ENCODE measurements around the gene EPS8L3. TPM values are rescaled to one million over a fixed set of nuclear protein-coding genes. Genes with fewer than 3 reads are reported as not detected.

Gene EPS8L3
- total RNA-seq, 4 donors from 2014 or later = not detected

GRCh38 chr1:109773203-109773899 lies 9.6 kb upstream of the EPS8L3 start:
- no peaks in the 10 kb centered on the region for H3K36me3 ChIP-seq
- H3K4me3 ChIP-seq = no peak overlapping the region
- peaks cover 9% of the 10 kb centered on the region for H3K4me1 ChIP-seq
- DNase-seq (ENCODE audit: low spot score in 2 of 2) = peak; percentile 89 to 93
- WGBS = 44% methylated on average over 17 of the region's 17 CpGs
- no peaks in the 10 kb centered on the region for H3K27me3 ChIP-seq
- TF ChIP-seq EP300 (IDR thresholded peaks at IDR 0.05) = no peak
- peak; percentile 80 to 83 for TF ChIP-seq CTCF (IDR thresholded peaks at IDR 0.05)
- peak in 1 of 3 donors; percentile 25 for TF ChIP-seq POLR2AphosphoS5 (IDR thresholded peaks at IDR 0.05)
- TF ChIP-seq POLR2A (IDR thresholded peaks at IDR 0.05) = no peak
- H3K27ac ChIP-seq = no peak overlapping the region
- no peaks in the 10 kb centered on the region for H3K9me3 ChIP-seq

GRCh38 chr1:109772658-109773202 lies 9.0 kb upstream of the EPS8L3 start:
- Histone ChIP-seq H3K27me3 (no peaks in the 10 kb centered on the region), H3K9me3 (no peaks in the 10 kb centered on the region), H3K36me3 (no peaks in the 10 kb centered on the region), H3K4me3 (no peak overlapping the region), H3K27ac (no peak overlapping the region), H3K4me1 (peaks cover 9% of the 10 kb centered on the region)
- 94% methylated on average over 3 of the region's 6 CpGs for WGBS
- peak in 1 of 2 donors; percentile 59 for DNase-seq (ENCODE audit: low spot score in 2 of 2)
- TF ChIP-seq POLR2AphosphoS5 (IDR thresholded peaks at IDR 0.05) = no peak
- no peak for TF ChIP-seq CTCF (IDR thresholded peaks at IDR 0.05)
- TF ChIP-seq POLR2A (IDR thresholded peaks at IDR 0.05) = no peak
- TF ChIP-seq EP300 (IDR thresholded peaks at IDR 0.05) = no peak

- peaks cover 6% of the 10 kb centered on the region for H3K4me1 ChIP-seq
- no peaks in the 10 kb centered on the region for H3K9me3 ChIP-seq
- 78% methylated on average over 10 of the region's 10 CpGs for WGBS
- no peaks in the 10 kb centered on the region for H3K36me3 ChIP-seq
- no peak overlapping the region for H3K4me3 ChIP-seq
- H3K27ac ChIP-seq = no peak overlapping the region
- TF ChIP-seq POLR2AphosphoS5 (IDR thresholded peaks at IDR 0.05) (no peak), EP300 (IDR thresholded peaks at IDR 0.05) (no peak), CTCF (IDR thresholded peaks at IDR 0.05) (no peak), POLR2A (IDR thresholded peaks at IDR 0.05) (no peak)
- H3K27me3 ChIP-seq = no peaks in the 10 kb centered on the region
- peak; percentile 55 to 56 for DNase-seq (ENCODE audit: low spot score in 2 of 2)
These were observed 8.3 kb upstream of the EPS8L3 start for GRCh38 chr1:109771712-109772657.

GRCh38 chr1:109770331-109771095 lies 6.8 kb upstream of the EPS8L3 start:
- WGBS = 78% methylated on average over 11 of the region's 11 CpGs
- peaks cover 4% of the 10 kb centered on the region for H3K4me1 ChIP-seq
- no peaks in the 10 kb centered on the region for H3K27me3 ChIP-seq
- H3K4me3 ChIP-seq = no peak overlapping the region
- DNase-seq (ENCODE audit: low spot score in 2 of 2) = peak; percentile 52 to 59
- TF ChIP-seq POLR2A (IDR thresholded peaks at IDR 0.05) = no peak
- no peaks in the 10 kb centered on the region for H3K9me3 ChIP-seq
- no peak overlapping the region for H3K27ac ChIP-seq
- no peaks in the 10 kb centered on the region for H3K36me3 ChIP-seq

- DNase-seq (ENCODE audit: low spot score in 2 of 2) = peak; percentile 19 to 49
- no peaks in the 10 kb centered on the region for H3K9me3 ChIP-seq
- no peaks in the 10 kb centered on the region for H3K27me3 ChIP-seq
- no peak overlapping the region for H3K4me3 ChIP-seq
- H3K36me3 ChIP-seq = no peaks in the 10 kb centered on the region
- 87% methylated on average over 11 of the region's 11 CpGs for WGBS
- TF ChIP-seq EP300 (IDR thresholded peaks at IDR 0.05) = no peak
- TF ChIP-seq POLR2A (IDR thresholded peaks at IDR 0.05) = no peak
- no peak for TF ChIP-seq CTCF (IDR thresholded peaks at IDR 0.05)
- TF ChIP-seq POLR2AphosphoS5 (IDR thresholded peaks at IDR 0.05) = no peak
- H3K27ac ChIP-seq = no peak overlapping the region
- peaks cover 4% of the 10 kb centered on the region for H3K4me1 ChIP-seq
These were observed 5.8 kb upstream of the EPS8L3 start for GRCh38 chr1:109769330-109770078.

All from suprapubic skin (tissue), 4 donors.